GM06990 (cell line): Measurements from ENCODE around the gene CFAP61.

Experiments
- DNase-seq: peaks from one replicate; pipeline ENCODE4 v3.0.0-alpha.2; 2011; ENCODE audit not compliant: insufficient read length; ENCODE audit errors: extremely low read depth
- H3K27me3 ChIP-seq: replicated peaks from 2 replicates; pipeline ENCODE4 v1.6.0; 2011; ENCODE audit warnings: low read length; ENCODE audit not compliant: control insufficient read depth, insufficient read depth
- H3K36me3 ChIP-seq: 2 replicates; pipeline ENCODE4 v1.5.1; 2011; ENCODE audit warnings: low read length; ENCODE audit not compliant: control insufficient read depth, insufficient read depth
- H3K4me3 ChIP-seq: replicated peaks from 2 replicates; pipeline ENCODE4 v1.5.1; 2011; ENCODE audit warnings: low read depth, mild to moderate bottlenecking, control low read depth, low read length
- CTCF ChIP-seq: IDR thresholded peaks from 2 replicates; pipeline ENCODE4 v1.5.1; 2011; ENCODE audit warnings: low read length, control low read depth, mild to moderate bottlenecking, inconsistent platforms; ENCODE audit not compliant: insufficient read depth, poor library complexity, severe bottlenecking

The CFAP61 gene

GRCh38 chr20:20399531-20400500, 347.5 kb downstream of the CFAP61 start:
- Histone ChIP-seq H3K36me3 (no peaks in the 10 kb centered on the region), H3K4me3 (no peak overlapping the region), H3K27me3 (no peaks in the 10 kb centered on the region)
- TF ChIP-seq CTCF, result no peak
- no peak for DNase-seq

GRCh38 chr20:20401991-20402390, 349.7 kb downstream of the CFAP61 start:
- no peak overlapping the region for H3K4me3 ChIP-seq
- no peaks in the 10 kb centered on the region for H3K36me3 ChIP-seq
- H3K27me3 ChIP-seq, result no peaks in the 10 kb centered on the region
- DNase-seq, result no peak
- TF ChIP-seq CTCF, result no peak

- no peak overlapping the region for H3K4me3 ChIP-seq
- H3K27me3 ChIP-seq, result no peaks in the 10 kb centered on the region
- no peak for DNase-seq
- H3K36me3 ChIP-seq, result no peaks in the 10 kb centered on the region
- no peak for TF ChIP-seq CTCF
These were observed 352.3 kb downstream of the CFAP61 start for GRCh38 chr20:20404633-20405032.

- Histone ChIP-seq H3K27me3 (no peaks in the 10 kb centered on the region), H3K4me3 (no peak overlapping the region), H3K36me3 (no peaks in the 10 kb centered on the region)
- no peak for DNase-seq
- TF ChIP-seq CTCF, result no peak
These were observed 353.3 kb downstream of the CFAP61 start for GRCh38 chr20:20405623-20406022.

- H3K4me3 ChIP-seq, result no peak overlapping the region
- no peaks in the 10 kb centered on the region for H3K27me3 ChIP-seq
- DNase-seq, result no peak
- no peak for TF ChIP-seq CTCF
- H3K36me3 ChIP-seq, result no peaks in the 10 kb centered on the region
These were observed 354.0 kb downstream of the CFAP61 start for GRCh38 chr20:20406306-20406705.
